Measurements from ENCODE around the gene KMT2D.
A peak's percentile ranks its signal among the peaks of the same experiment; 100 is the strongest.
"Not testable (repeated sequence)": the region's sequence is repeated elsewhere in the genome, so short reads cannot be mapped to it uniquely, and the experiment has no call there.

The KMT2D gene

DNA sequence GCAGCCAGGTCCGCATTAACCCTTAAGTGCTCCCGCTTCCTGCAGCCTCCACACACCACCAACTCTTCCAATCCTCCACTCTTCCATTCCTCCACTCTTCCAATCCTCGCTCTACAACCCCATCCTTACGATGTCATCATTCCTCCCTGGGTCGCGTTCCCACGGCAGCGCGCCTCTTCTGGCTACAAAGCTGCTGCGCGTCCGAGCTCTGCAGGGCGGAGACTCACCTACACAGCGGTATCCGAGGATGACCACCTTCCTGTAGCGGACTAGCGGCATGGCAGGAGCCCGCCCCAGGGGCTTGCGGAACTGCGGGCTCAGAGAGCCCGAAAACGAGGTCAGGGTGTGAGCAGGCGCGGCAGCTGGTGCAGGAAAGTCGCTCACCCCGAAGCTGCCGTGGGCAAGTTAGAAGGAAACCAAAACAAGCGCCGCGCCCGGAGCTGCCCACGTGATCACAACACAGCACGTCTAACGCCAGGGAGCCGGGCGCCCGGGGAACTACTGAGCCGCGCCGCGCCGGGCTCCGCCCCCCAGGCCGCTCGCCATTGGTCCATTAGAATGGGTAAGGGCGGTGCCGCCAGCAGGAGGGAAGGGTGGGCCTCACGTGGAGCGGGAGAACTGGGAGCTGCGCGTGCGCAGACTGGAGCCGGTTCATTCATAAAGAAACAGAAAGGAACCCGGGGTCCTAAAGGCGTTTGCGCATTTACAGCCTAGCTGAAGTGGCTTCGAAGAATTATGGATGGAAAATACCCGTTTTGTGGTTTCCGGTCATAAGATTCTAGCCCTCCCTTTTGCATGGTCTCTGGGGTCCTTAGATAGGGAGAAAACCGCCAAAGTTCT, 9.1 kb upstream of the KMT2D start, which contains the start of gene RHEBL1:
Gene RHEBL1, minus strand, starts transcription at position 473 of the 840 bp plus-strand sequence. Its CDS starts 194 bp downstream, at position 279.
- H3K4me3 ChIP-seq (ENCODE audit: control insufficient read depth, low read depth, low read length), result peak within 1 kb of the TSS; percentile 85
- peak; percentile 93 for DNase-seq (ENCODE audit: low read depth)
- peak; percentile 7 for TF ChIP-seq CTCF (conservative IDR thresholded peaks at IDR 0.05; ENCODE audit: control insufficient read depth, insufficient read depth, low read depth, low read length)

DNA sequence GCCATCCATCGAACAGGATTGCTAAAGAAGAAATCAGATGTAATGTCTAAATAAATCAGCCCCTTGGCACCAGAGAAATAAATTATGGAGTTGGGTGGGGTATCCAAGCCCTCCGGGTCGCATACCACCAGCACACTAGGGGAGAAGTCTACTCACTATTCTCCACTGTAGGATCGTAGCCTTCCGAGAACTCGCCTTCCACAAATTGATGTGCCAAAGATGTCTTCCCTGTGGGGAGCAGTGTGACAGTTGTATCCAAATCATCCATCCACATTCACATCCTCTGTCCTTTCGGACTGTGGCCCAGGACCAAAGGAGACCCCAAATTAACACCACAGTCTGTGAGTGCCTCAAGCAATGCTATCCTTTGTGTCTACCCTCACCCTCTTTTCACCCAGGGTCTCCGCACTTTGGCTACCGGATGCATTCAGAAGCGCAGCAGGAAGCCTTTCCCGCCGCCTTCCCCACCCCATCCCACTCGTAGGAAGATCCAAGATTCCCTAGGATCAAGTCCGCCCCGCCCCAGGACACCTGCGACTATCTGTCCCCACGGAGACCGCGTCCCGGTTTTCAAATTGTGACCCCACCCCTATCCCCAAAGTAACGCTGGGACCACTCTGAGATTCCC, 8.4 kb upstream of the KMT2D start:
- DNase-seq (ENCODE audit: low read depth), result no peak
- peak overlapping the region; percentile 85 for H3K4me3 ChIP-seq (ENCODE audit: control insufficient read depth, low read depth, low read length)
- TF ChIP-seq CTCF (conservative IDR thresholded peaks at IDR 0.05; ENCODE audit: control insufficient read depth, insufficient read depth, low read depth, low read length), result no peak

DNA sequence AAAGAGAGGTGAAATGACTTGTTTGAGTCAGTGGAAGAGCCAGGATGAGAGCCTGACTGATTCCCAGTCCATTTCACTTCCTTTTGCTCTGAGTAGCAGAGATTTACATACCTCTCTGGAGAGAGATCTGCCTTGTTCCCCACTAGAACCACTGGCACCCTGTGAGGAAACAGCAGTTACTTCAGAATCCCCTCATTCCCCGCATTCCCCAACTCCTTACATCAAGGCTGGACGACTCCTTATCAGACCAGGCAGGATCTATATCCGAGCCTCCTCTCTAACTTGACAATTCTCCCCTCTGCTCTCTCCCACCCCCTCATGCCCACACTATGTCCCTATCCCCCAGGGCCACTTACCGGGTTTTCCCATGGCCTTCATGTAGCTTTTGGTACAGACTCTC, 5.5 kb upstream of the KMT2D start:
- no peak for TF ChIP-seq CTCF (conservative IDR thresholded peaks at IDR 0.05; ENCODE audit: control insufficient read depth, insufficient read depth, low read depth, low read length)
- DNase-seq (ENCODE audit: low read depth), result no peak
- no peak overlapping the region for H3K4me3 ChIP-seq (ENCODE audit: control insufficient read depth, low read depth, low read length)

- no peak for DNase-seq (ENCODE audit: low read depth)
- H3K4me3 ChIP-seq (ENCODE audit: control insufficient read depth, low read depth, low read length), result no peak overlapping the region
- no peak for TF ChIP-seq CTCF (conservative IDR thresholded peaks at IDR 0.05; ENCODE audit: control insufficient read depth, insufficient read depth, low read depth, low read length)
Observed at GRCh38 chr12:49064767-49065152, 4.2 kb upstream of the KMT2D start.

DNA sequence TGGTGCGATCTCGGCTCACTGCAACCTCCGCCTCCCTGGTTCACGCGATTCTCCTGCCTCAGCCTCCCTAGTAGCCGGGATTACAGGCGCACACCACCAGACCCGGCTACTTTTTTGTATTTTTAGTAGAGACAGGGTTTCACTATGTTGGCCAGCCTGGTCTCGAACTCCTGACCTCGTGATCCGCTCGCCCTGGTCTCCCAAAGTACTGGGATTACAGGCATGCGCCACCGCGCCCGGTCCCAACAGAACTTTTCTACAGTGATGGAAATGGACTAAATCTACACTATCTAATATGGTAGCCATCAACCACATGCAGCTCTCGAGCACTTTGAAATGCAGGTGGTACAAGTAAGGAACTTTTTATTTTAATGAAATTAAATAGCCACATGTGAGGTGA, 1.3 kb upstream of the KMT2D start:
- DNase-seq (ENCODE audit: low read depth); H3K4me3 ChIP-seq (ENCODE audit: control insufficient read depth, low read depth, low read length): not testable (repeated sequence)

- no peak for TF ChIP-seq CTCF (conservative IDR thresholded peaks at IDR 0.05; ENCODE audit: control insufficient read depth, insufficient read depth, low read depth, low read length)
- H3K4me3 ChIP-seq (ENCODE audit: control insufficient read depth, low read depth, low read length), result peak overlapping the region; percentile 91
- no peak for DNase-seq (ENCODE audit: low read depth)
Observed at GRCh38 chr12:49061157-49061650, 610 bp upstream of the KMT2D start.

Data from fibroblast of mammary gland (primary cell).